RPMI7951 (cell line): ENCODE data around the gene GLDC. TPM values are rescaled to one million over a fixed set of nuclear protein-coding genes. Genes with fewer than 3 reads are reported as not detected.
A peak's percentile ranks its signal among the peaks of the same experiment; 100 is the strongest.
"Not testable (repeated sequence)": the region's sequence is repeated elsewhere in the genome, so short reads cannot be mapped to it uniquely, and the experiment has no call there.

Experiments
- DNase-seq: peaks from one replicate; pipeline ENCODE4 v3.0.0-alpha.2; 2012; ENCODE audit warnings: low read depth
- total RNA-seq: library from RNA; depleted of rRNA; stranded (reverse); fragments of >200 nt; shearing (Covaris generic); gene quantifications from 2 replicates; pipeline ENCODE4 v1.2.3, GENCODE V29; 2014

The GLDC gene
- total RNA-seq, 1 experiment from 2014 or later: 2.0 TPM

GRCh38 chr9:6664204-6664680 is 18.7 kb upstream of the GLDC start:
- DNase-seq: no peak

DNA sequence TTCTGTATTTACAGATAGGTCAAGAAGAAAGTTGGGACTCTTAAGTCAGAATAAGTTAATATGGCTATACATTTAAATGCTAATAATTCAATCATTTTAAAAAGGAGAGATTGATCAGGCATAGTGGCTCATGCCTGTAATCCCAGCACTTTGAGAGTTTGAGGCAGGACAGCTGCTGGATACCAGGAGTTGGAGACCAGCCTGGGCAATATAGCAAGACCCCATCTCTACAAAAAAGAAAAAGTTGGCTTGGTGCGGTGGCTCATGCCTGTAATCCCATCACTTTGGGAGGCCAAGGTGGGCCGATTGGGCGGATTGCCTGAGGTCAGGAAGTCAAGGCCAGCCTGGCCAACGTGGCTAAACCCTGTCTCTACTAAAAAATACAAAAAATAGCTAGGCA is 15.0 kb upstream of the GLDC start:
- no peak for DNase-seq

DNA sequence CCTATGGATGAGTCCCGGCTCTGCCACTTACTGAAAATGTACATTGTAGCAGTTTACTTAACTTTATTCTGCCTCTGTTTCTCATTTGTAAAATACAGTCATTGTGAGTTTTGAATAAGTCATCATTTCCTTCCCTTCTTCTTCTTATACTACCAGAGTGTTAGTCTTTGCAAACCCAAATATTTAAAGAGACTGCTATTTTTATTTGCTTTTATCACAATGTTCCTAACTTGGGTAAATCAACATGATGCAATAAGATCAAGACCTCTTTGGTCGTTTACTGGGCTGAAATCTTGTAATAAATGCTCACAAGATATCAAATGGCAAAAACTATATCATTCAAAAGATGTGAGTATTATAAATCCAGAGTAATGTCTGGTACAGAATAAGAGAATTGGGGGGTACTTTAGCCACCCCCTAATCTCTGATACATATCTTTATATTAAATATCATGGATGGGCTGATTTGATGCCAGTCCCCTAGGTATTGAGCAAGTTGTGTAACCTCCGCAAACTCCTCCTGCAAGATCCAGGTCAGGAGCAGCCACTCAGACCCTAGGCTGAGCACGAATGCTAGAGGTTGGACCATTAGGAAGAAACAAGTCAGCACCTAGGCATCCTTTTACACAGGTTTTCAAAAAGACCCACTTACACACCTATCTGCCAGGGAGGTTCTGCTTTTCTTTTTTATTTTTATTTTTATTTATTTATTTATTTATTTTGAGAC is 13.3 kb upstream of the GLDC start:
- DNase-seq: no peak

GRCh38 chr9:6656614-6657300 is 11.2 kb upstream of the GLDC start:
- no peak for DNase-seq

- DNase-seq: no peak
Measured at GRCh38 chr9:6655036-6655435, 9.5 kb upstream of the GLDC start.

- no peak for DNase-seq
Measured at GRCh38 chr9:6646293-6646636, 736 bp upstream of the GLDC start.

DNA sequence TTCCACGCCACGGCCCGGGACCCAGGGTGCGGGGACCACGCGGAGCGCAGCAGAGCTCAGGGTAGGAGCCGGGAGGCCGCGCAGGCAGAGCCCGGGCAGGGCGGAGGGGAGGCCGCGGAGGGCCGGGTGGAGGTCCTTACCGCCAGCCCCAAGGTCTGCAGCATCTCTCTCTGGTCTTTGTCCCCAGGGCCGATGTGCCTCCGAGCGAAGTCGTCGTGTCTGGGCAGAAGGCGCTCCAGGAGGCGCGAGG is 499 bp downstream of the GLDC start:
- DNase-seq: not testable (repeated sequence)

- no peak for DNase-seq
Measured at GRCh38 chr9:6644346-6645104, 1.0 kb downstream of the GLDC start.

GRCh38 chr9:6641961-6642360 is 3.6 kb downstream of the GLDC start:
- DNase-seq: no peak

- DNase-seq: no peak
Measured at GRCh38 chr9:6641561-6641960, 4.0 kb downstream of the GLDC start.

- no peak for DNase-seq
Measured at GRCh38 chr9:6641056-6641455, 4.5 kb downstream of the GLDC start.

DNA sequence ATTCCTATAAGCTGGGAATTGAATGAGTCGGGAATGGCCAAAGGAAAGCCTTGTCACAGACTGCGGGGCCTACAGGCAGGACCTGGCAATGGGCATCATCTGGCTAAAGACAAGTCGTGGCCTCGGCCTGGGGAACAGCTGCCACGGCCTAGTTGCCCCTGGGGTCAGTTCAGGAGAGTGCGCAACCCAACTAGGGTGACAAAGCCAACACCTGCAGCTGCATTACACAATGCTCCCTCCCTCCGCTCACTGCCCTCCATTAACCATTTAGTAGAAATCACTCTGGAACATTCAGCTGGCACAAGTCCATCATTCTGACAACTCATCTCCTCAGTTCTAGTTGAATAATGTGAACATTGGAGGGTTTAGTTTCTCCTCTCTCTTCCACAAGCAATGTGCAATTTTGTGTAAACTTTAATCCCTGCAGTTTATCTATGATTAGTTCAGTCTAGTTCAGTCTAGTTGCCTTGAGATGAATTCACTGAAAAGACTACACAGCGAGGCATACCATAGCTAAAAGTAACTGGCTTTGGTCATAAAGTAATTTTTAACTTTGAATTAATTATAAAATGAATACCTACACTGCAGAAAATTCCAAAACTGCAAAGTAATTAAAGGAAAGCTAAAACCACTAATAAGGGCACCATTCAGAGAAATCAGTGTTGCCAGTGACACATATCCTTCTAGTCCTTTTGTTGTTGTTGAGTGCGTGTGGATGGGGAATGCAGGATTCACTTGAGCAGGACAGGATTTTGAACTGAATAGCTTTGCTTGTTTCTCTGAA is 5.1 kb downstream of the GLDC start:
- DNase-seq: peak; percentile 24

- DNase-seq: no peak
Measured at GRCh38 chr9:6639622-6640021, 5.9 kb downstream of the GLDC start.

DNA sequence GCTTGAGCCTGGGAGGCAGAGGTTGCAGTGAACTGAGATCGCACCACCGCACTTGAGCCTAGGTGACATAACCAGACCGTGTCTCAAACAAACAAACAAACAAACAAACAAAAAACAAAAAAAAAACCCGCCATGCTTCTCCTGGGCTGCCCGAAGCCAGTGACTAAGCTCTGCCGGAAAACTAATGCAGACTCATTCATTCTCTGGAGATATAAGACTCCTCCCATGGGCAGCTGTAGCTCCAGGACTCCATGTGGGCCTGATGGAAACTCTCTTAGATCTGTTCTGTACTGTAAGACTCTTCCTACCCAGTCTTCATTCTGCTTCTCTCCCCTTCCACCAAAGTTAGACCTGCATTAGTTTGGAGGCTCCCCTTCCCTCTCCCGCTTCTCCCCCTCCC is 11.1 kb downstream of the GLDC start:
- peak; percentile 1 for DNase-seq

DNA sequence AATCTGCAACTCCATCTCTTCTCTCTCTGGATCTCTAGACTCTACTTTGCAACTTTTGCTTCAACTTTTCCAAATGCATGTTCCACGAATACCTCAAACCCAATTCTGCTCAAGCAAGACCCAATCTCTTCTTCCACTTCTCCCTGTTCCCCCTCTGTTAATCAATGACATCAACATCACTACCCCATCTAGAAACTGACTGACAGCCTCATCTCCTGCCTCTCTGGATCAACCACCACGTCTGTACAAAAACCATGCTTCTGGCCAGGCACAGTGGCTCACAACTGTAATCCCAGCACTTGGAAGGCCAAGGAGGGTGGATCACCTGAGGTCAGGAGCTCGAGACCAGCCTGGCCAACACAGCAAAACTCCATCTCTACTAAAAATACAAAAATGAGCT is 12.2 kb downstream of the GLDC start:
- no peak for DNase-seq

- DNase-seq: no peak
Measured at GRCh38 chr9:6632516-6633183, 12.9 kb downstream of the GLDC start.

DNA sequence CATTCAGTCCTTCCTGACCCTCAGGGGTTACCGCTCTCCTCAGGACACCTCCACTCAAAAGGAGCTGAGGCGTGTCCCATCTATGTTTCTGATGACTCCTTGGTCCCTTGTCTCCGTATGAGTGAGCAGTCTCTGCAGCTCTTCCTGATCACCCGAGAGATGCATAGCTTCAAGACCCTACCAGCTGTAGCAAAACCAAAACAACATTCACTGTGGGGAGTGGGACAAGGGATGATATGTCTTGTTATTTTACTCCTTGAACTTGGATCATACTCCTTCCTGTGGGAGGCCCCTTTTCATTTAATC is 14.4 kb downstream of the GLDC start:
- no peak for DNase-seq

GRCh38 chr9:6630502-6631206 is 14.9 kb downstream of the GLDC start:
- DNase-seq: no peak

DNA sequence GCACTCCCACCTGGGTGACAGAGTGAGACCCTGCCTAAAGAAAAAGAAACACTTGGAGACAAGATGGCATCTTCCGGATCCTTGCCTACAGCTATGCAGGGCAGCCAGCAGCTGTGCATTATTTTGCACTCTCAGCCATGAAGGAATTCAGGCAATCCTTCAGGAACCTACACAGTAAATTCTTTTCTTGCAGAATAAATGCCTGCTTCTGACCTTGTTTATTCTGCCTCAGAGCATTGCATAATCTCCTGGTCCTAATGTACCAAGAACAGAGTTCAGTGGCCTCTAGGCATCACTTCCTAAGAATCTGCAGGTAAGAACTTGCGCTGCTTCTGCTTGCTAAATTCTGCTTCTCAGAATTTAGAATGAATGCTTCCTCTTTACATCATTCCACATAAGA is 16.8 kb downstream of the GLDC start:
- DNase-seq: no peak

DNA sequence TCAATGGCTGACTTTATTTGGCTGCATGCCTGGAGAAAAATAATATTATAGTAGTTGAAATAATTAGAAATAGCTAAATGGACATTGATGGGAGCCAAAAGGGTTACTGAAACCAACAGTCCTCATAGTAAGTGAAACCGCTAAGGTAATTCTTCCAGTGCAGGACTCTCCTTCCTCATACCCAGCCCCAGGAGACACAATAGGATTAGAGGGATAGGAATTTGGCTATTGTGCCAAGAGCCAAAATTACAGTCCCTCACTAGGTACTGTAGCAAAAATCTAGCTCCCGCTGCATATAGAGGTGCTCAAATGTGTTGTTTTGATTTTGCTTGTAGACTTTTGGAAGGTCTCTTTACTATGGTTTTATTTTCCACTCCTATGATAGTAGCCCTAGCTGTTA is 20.2 kb downstream of the GLDC start:
- DNase-seq: no peak

DNA sequence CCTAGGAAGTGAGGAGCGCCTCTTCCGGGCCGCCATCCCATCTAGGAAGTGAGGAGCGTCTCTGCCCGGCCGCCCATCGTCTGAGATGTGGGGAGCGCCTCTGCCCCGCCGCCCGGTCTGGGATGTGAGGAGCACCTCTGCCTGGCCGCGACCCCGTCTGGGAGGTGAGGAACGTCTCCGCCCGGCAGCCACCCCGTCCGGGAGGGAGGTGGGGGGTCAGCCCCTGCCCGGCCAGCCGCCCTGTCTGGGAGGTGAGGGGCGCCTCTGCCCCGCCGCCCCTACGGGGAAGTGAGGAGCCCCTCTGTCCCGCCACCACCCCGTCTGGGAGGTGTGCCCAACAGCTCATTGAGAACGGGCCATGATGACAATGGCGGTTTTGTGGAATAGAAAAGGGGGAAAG is 22.7 kb downstream of the GLDC start:
- not testable (repeated sequence) for DNase-seq
